SK-N-SH (cell line): ENCODE measurements around the gene PAPOLA. TPM values are rescaled to one million over a fixed set of nuclear protein-coding genes. Genes with fewer than 3 reads are reported as not detected.

ENCODE experiments used
- CTCF ChIA-PET: fragments of 300-600, 350-600 bp; formaldehyde crosslinking; extraction: SDS; loops from one replicate; lab custom pipeline; 2021; lab: Yijun Ruan, JAX
- POLR2A ChIA-PET: fragments of 350-600 bp; sonication (Branson Sonifier 250); formaldehyde crosslinking; extraction: SDS; loops from one replicate; lab custom pipeline; 2020; ENCODE audit warnings: antibody characterized with exemption, inconsistent platforms; lab: Yijun Ruan, JAX
- DNase-seq: peaks from one replicate; pipeline ENCODE4 v3.0.0; 2012
- H2AFZ ChIP-seq: fragments of 200-600 bp; sonication (generic); 2 replicates; pipeline ENCODE4 v1.8.1; 2016; ENCODE audit warnings: antibody characterized with exemption, mild to moderate bottlenecking, low read depth
- H3F3A ChIP-seq: fragments of 200-600 bp; sonication (generic); replicated peaks from 2 replicates; pipeline ENCODE3; 2016; ENCODE audit warnings: antibody characterized with exemption, mild to moderate bottlenecking; ENCODE audit not compliant: insufficient read depth
- H3K27ac ChIP-seq, 2 experiments: fragments of 200-500 bp in 1 of 2; fragments of 200-600 bp in 1 of 2; sonication (Bioruptor generic) in 1 of 2; sonication (generic), shearing (Covaris generic) in 1 of 2; 2 replicates each; pipeline versions ENCODE4 v1.5.1 to v1.6.1; 2014 to 2016; ENCODE audit warnings: low read depth in 2 of 2, inconsistent platforms in 1 of 2, low read length in 1 of 2, mild to moderate bottlenecking in 1 of 2, mixed read lengths in 1 of 2
- H3K27me3 ChIP-seq: fragments of 200-600 bp; sonication (generic), shearing (Covaris generic); 2 replicates; pipeline ENCODE4 v1.6.1; 2016; ENCODE audit warnings: mixed run types; ENCODE audit not compliant: insufficient read depth
- H3K36me3 ChIP-seq, 2 experiments: fragments of 200-500 bp in 1 of 2; fragments of 200-600 bp in 1 of 2; sonication (Bioruptor generic) in 1 of 2; sonication (generic) in 1 of 2; replicated peaks in 1 of 2; 2 replicates each; pipeline versions ENCODE3 to v1.5.1; 2014 to 2016; ENCODE audit warnings: low read length in 1 of 2, mild to moderate bottlenecking in 1 of 2; ENCODE audit not compliant: insufficient read depth in 2 of 2, control insufficient read depth in 1 of 2
- H3K4me1 ChIP-seq, 2 experiments: fragments of 200-500 bp in 1 of 2; fragments of 200-600 bp in 1 of 2; sonication (Bioruptor generic) in 1 of 2; sonication (generic), shearing (Covaris generic) in 1 of 2; 2 replicates each; pipeline versions ENCODE4 v1.5.1 to v1.6.1; 2014 to 2016; ENCODE audit warnings: low read depth in 1 of 2, low read length in 1 of 2, mixed run types in 1 of 2; ENCODE audit not compliant: insufficient read depth in 2 of 2, control insufficient read depth in 1 of 2
- H3K4me2 ChIP-seq: fragments of 200-600 bp; sonication (generic), shearing (Covaris generic); 2 replicates; pipeline ENCODE4 v1.6.1; 2017; ENCODE audit warnings: mixed run types
- H3K4me3 ChIP-seq, 2 experiments: fragments of 200-500 bp in 1 of 2; fragments of 200-600 bp in 1 of 2; sonication (Bioruptor generic) in 1 of 2; sonication (generic), shearing (Covaris generic) in 1 of 2; 2 replicates each; pipeline versions ENCODE4 v1.5.1 to v1.8.1; 2014 to 2016; ENCODE audit warnings: low read depth in 2 of 2, inconsistent platforms in 1 of 2, low read length in 1 of 2, mild to moderate bottlenecking in 1 of 2, mixed read lengths in 1 of 2, moderate library complexity in 1 of 2
- H3K79me2 ChIP-seq: fragments of 200-600 bp; sonication (generic); 2 replicates; pipeline ENCODE4 v1.8.1; 2017; ENCODE audit warnings: mild to moderate bottlenecking; ENCODE audit not compliant: insufficient read depth
- H3K9ac ChIP-seq: fragments of 200-600 bp; sonication (generic); 2 replicates; pipeline ENCODE4 v1.6.1; 2017; ENCODE audit warnings: mixed run types
- H3K9me2 ChIP-seq: fragments of 200-600 bp; sonication (generic); 2 replicates; pipeline ENCODE4 v1.6.1; 2017; ENCODE audit warnings: mixed run types
- H3K9me3 ChIP-seq: fragments of 200-600 bp; sonication (generic); 2 replicates; pipeline ENCODE4 v1.6.1; 2017; ENCODE audit warnings: mixed run types, mild to moderate bottlenecking, moderate library complexity
- H4K20me1 ChIP-seq: fragments of 200-600 bp; sonication (generic); 2 replicates; pipeline ENCODE4 v1.6.1; 2017; ENCODE audit warnings: mild to moderate bottlenecking, mixed run types; ENCODE audit not compliant: insufficient read depth
- GABPA ChIP-seq: IDR thresholded peaks from 2 replicates; pipeline ENCODE4 v1.4.0; 2012; ENCODE audit warnings: low read depth, mild to moderate bottlenecking
- IRF3 ChIP-seq: fragments of 150-350 bp; IDR thresholded peaks from 2 replicates; pipeline ENCODE4 v1.6.1; 2016; ENCODE audit warnings: mild to moderate bottlenecking, low read depth, low read length
- JUND ChIP-seq: IDR thresholded peaks from 2 replicates; pipeline ENCODE4 v1.4.0; 2012
- MAX ChIP-seq: IDR thresholded peaks from 2 replicates; pipeline ENCODE4 v1.4.0; 2012; ENCODE audit warnings: low read depth
- NFIC ChIP-seq: IDR thresholded peaks from 2 replicates; pipeline ENCODE4 v1.4.0; 2012; ENCODE audit warnings: borderline replicate concordance
- POLR2AphosphoS5 ChIP-seq: IDR thresholded peaks from 2 replicates; pipeline ENCODE4 v1.6.1; 2012; ENCODE audit warnings: low read depth, low read length
- RAD21 ChIP-seq: IDR thresholded peaks from 2 replicates; pipeline ENCODE4 v1.6.1; 2012; ENCODE audit warnings: mild to moderate bottlenecking, low read length
- SIN3A ChIP-seq: IDR thresholded peaks from 2 replicates; pipeline ENCODE4 v1.6.1; 2012; ENCODE audit warnings: low read depth, mild to moderate bottlenecking, low read length, moderate library complexity, borderline replicate concordance
- SMC3 ChIP-seq: IDR thresholded peaks from 2 replicates; pipeline ENCODE4 v1.6.1; 2012; ENCODE audit warnings: low read depth, low read length, improper control_type of control experiment
- TAF1 ChIP-seq: IDR thresholded peaks from 2 replicates; pipeline ENCODE4 v1.6.1; 2012; ENCODE audit warnings: low read depth, mild to moderate bottlenecking, low read length, moderate library complexity, borderline replicate concordance
- ZBTB33 ChIP-seq: IDR thresholded peaks from 2 replicates; pipeline ENCODE4 v1.4.0; 2012; ENCODE audit warnings: low read depth, borderline replicate concordance
- WGBS: methylation state at CpG from one replicate; pipeline ENCODE4 v1.1.6; 2017; ENCODE audit warnings: low lambda C conversion rate; 5-methylcytosine and 5-hydroxymethylcytosine counted together
- polyA plus RNA-seq, 3 experiments: library from polyadenylated mRNA; depleted of rRNA; stranded (reverse); fragments of >200 nt; gene quantifications; 2 replicates each; pipeline ENCODE4 v1.2.3, GENCODE V29; 2012
- TF ChIP-seq, protein P1 (sequence below): IDR thresholded peaks from 2 replicates; pipeline ENCODE4 v1.4.0; 2012; ENCODE audit warnings: low read depth, borderline replicate concordance
- TF ChIP-seq, protein P2 (sequence below): IDR thresholded peaks from 2 replicates; pipeline ENCODE4; 2012

PAPOLA gene
- polyA plus RNA-seq, 1 of the 3 experiments (the other 2 are of a cell fraction) = 53.7 TPM

DNA sequence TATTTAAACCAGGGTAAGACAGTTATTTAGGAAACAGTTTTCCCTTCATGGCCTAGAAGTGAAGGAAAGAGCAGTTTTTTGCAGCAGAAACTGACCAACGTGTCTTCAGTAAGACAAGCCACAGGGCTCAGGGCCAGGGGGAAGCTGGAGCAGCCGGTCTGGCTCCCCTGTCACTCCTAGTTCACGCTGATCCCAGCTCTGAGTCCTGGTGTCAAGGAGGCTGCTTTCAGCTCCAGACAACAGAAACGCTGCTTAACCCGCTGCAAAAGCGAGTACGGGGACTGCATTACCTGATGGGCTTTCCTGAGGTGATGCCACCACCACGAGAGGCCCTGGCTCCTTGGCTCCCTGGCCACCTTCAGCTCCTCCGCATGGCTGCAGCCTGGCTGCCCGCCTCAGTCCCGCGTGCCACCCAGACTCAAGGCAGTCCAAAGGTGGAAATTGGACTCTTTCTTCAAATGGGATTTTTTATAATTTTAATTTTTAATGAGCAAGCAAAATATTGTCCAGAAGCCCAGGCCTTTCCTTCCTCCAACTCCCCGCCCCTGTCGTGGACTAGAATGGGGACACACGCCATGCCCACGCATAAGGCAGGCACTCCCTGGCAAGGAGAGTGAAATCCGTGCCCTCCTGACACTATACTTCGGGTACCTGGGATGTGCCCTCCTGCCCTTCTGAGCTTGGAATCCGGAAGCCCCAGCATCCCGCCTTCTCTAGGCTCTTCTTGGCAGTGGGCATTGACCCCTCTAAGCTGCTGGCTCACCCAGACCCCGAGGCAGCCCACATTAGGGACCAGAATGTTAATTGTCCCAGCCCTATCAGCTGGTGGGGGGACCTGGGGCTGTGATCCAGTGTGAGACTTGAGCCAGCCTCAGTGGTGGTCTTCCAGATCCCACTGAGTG is 85.0 kb downstream of the PAPOLA start (continued):
- TF ChIP-seq, protein P1, sequence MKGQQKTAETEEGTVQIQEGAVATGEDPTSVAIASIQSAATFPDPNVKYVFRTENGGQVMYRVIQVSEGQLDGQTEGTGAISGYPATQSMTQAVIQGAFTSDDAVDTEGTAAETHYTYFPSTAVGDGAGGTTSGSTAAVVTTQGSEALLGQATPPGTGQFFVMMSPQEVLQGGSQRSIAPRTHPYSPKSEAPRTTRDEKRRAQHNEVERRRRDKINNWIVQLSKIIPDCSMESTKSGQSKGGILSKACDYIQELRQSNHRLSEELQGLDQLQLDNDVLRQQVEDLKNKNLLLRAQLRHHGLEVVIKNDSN = no peak

GRCh38 chr14:96587823-96588385 is 85.7 kb downstream of the PAPOLA start:
- no peaks in the 10 kb centered on the region; the same call in 1 of the 2 replicates for H3K27me3 ChIP-seq
- CTCF ChIA-PET = interaction anchor here (2.4 to 8.0 kb wide), 2 partner anchors 151 to 265 kb away, joined by 11 to 65 read pairs; no protein-coding TSS in a partner anchor

GRCh38 chr14:96588410-96589257 is 86.5 kb downstream of the PAPOLA start:
- Histone ChIP-seq H3K4me2 (no peak overlapping the region), H3K79me2 (no peaks in the 10 kb centered on the region), H3K9me3 (no peaks in the 10 kb centered on the region), H3F3A (no peaks in the 10 kb centered on the region), H3K36me3 (no peaks in the 10 kb centered on the region), H3K9ac (no peak overlapping the region), H3K27ac (no peak overlapping the region), H3K4me3 (no peak overlapping the region), H2AFZ (no peak overlapping the region), H4K20me1 (no peaks in the 10 kb centered on the region), H3K27me3 (no peaks in the 10 kb centered on the region; the same call in 1 of the 2 replicates), H3K4me1 (peaks cover 0 to 11% of the 10 kb centered on the region in 2 experiments; a peak in 1 of 4 replicates), H3K9me2 (no peaks in the 10 kb centered on the region)
- POLR2A ChIA-PET = no interaction called here
- WGBS = 81% methylated on average over 21 of the region's 22 CpGs
- CTCF ChIA-PET = interaction anchor here (2.4 to 8.0 kb wide), 2 partner anchors 150 to 264 kb away, joined by 11 to 65 read pairs; no protein-coding TSS in a partner anchor
- no peak for DNase-seq
- TF ChIP-seq, protein P2, sequence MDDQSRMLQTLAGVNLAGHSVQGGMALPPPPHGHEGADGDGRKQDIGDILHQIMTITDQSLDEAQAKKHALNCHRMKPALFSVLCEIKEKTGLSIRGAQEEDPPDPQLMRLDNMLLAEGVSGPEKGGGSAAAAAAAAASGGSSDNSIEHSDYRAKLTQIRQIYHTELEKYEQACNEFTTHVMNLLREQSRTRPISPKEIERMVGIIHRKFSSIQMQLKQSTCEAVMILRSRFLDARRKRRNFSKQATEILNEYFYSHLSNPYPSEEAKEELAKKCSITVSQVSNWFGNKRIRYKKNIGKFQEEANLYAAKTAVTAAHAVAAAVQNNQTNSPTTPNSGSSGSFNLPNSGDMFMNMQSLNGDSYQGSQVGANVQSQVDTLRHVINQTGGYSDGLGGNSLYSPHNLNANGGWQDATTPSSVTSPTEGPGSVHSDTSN = no peak
- TF ChIP-seq MAX (no peak), SIN3A (no peak), JUND (no peak), IRF3 (no peak), NFIC (no peak), RAD21 (no peak), ZBTB33 (no peak), GABPA (no peak), TAF1 (no peak)
- TF ChIP-seq, protein P1 = no peak

More at GRCh38 chr14:96587823-96588385, 85.7 kb downstream of the PAPOLA start:
- Histone ChIP-seq H4K20me1 (no peaks in the 10 kb centered on the region), H3K9ac (no peak overlapping the region), H3K36me3 (no peaks in the 10 kb centered on the region), H3K9me3 (no peaks in the 10 kb centered on the region), H2AFZ (no peak overlapping the region), H3K27ac (no peak overlapping the region), H3K4me3 (no peak overlapping the region), H3K9me2 (no peaks in the 10 kb centered on the region), H3K4me1 (peaks cover 0 to 5% of the 10 kb centered on the region in 2 experiments; a peak in 1 of 4 replicates), H3K4me2 (no peak overlapping the region), H3K79me2 (no peaks in the 10 kb centered on the region), H3F3A (no peaks in the 10 kb centered on the region)
- no peak for TF ChIP-seq SMC3
- no peak for TF ChIP-seq RAD21
- no peak for TF ChIP-seq POLR2AphosphoS5
- POLR2A ChIA-PET = no interaction called here
- 73% methylated on average over 5 of the region's 6 CpGs for WGBS
- no peak for DNase-seq
